ENCODE data around the gene PRAMEF11. TPM values are rescaled to one million over a fixed set of nuclear protein-coding genes. Genes with fewer than 3 reads are reported as not detected.
"Not testable (repeated sequence)": the region's sequence is repeated elsewhere in the genome, so short reads cannot be mapped to it uniquely, and the experiment has no call there.

PRAMEF11 gene
- total RNA-seq = not detected

GRCh38 chr1:12831310-12831709 is at the start of gene PRAMEF11:
PRAMEF11 (minus strand) TSS chr1:12831410; CDS start chr1:12828789, 2,621 bp downstream.
- DNase-seq (ENCODE audit: low spot score) = not testable (repeated sequence)

- DNase-seq (ENCODE audit: low spot score) = not testable (repeated sequence)
These were observed 47.2 kb upstream of the PRAMEF11 start for GRCh38 chr1:12878453-12878852.

GRCh38 chr1:12863131-12863880 is 32.1 kb upstream of the PRAMEF11 start:
- not testable (repeated sequence) for DNase-seq (ENCODE audit: low spot score)

DNA sequence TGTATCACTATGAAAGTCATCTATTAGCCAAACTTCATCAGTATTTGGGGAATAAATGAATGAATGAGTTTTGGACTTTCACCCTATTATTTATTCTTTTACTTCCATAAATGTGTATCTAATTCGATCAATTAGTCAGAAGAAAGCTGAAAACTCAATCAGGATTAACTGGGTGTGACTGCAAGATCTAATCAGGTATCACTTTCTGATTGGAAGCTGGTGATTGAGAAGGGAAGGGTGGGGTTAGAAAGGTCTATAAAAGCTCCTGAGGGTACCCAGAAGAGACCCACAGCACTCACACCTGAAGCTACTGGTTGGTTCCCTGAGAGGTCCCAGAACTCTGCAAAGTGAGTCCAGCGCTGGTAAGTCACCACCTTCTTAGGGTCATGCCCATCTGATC is 25.6 kb upstream of the PRAMEF11 start, which contains the start of gene PRAMEF2:
Gene PRAMEF2 (plus strand): TSS at position 301 of the 400 bp plus-strand sequence. CDS start 1,924 bp downstream, outside the sequence.
- DNase-seq (ENCODE audit: low spot score) = not testable (repeated sequence)

DNA sequence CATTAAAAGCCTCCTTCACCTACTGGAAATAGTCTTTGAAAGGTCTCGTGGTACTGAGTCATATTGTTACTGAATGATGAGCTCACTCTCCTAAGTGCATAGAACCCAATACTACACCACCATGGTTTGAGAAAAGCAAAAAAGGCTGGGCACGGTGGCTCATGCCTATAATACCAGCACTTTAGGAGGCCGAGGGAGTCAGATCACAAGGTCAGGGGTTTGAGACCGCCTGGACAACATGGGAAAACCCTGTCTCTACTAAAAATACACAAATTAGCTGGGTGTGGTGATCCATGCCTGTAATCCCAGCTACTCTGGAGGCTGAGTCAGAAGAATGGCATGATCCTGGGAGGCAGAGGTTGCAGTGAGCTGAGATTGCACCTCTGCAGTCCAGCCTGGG is 20.6 kb upstream of the PRAMEF11 start:
- DNase-seq (ENCODE audit: low spot score) = no peak

DNA sequence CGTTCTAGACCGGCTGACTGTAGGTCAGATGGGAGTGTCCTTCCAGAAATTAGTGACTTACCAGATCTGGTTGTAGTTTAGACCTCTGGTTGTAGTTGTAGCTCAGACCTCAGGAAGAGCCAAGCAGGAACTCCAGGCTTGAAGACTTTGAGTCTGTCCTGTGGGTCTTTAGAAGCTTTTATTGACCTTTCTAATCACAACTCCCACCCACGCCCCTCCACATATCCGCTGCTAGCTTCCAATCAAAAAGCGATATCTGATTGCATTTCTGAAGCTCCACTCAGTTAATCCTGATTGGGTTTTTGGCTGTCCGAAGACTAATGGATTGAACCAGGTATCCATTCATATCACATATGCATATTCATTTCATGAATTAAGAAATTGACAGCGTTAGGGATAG is 17.4 kb upstream of the PRAMEF11 start, which contains the start of gene HNRNPCL1:
Gene HNRNPCL1 (minus strand): TSS at position 101 of the 400 bp plus-strand sequence. CDS start 431 bp downstream, outside the sequence.
- not testable (repeated sequence) for DNase-seq (ENCODE audit: low spot score)

GRCh38 chr1:12833251-12833650 is 2.0 kb upstream of the PRAMEF11 start:
- DNase-seq (ENCODE audit: low spot score) = not testable (repeated sequence)

DNA sequence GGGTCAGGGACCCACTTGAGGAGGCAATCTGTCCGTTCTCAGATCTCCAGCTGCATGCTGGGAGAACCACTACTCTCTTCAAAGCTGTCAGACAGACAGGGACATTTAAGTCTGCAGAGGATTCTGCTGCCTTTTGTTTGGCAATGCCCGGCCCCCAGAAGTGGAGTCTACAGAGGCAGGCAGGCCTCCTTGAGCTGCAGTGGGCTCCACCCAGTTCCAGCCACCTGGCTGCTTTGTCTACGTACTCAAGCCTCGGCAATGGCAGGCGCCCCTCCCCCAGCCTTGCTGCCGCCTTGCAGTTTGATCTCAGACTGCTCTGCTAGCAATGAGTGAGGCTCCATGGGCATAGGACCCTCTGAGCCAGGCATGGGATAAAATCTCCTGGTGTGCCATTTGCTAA is 12.1 kb downstream of the PRAMEF11 start:
- not testable (repeated sequence) for DNase-seq (ENCODE audit: low spot score)

- no peak for DNase-seq (ENCODE audit: low spot score)
These were observed 19.8 kb downstream of the PRAMEF11 start for GRCh38 chr1:12811409-12811784.

DNA sequence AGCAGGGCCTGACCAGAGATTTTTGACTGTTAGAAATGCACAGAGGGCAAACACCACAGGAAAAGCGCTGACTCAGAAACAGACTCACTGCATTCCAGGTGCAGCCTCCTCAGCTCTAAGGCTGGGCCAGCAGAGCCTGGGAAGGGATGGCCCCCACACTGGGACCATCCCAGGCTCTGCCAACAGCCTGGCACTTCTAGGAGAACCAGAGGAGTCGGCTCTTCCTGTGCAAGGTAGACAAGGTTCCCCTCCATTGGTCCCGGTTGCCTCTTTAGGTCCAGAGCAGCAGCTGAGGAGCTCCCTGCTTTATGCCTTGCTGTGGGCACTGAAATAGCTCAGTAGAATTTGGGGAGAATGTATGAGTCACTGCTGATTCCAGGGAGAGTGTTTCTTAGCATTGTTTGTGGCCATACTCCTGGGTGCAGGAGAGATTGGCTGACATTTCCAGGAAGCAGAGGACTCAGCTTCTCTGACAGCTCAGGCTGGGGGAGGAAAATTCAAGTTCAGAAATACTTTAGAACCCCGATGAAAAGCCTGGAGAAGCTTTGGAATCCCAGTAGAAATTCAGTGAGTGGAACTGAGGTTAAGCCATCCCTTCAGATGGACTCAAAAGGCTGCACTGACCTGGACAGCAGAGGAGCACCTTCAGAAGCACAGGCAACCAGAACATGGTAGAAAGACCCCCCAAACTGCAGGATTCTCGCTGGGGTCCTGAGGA is 20.4 kb downstream of the PRAMEF11 start:
- no peak for DNase-seq (ENCODE audit: low spot score)

DNA sequence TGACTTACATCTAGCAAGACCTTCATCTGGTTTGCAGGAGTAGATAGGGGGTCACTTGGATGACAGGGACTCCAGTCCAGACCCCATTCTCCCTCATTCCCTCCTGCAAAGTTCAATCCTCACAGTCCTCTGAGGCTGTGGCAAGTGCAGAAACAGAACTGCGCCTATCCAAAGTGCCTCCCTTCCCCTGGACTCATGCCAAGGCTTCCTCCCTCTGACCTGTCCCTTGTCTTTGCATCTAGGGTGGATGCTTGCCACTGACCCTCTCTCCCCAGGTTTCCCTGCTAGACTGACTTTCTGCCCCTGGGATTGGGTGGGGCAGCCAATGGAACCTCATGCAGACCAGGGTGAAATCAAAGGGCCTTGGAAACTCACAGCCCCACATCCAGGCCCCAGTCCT is 21.3 kb downstream of the PRAMEF11 start:
- DNase-seq (ENCODE audit: low spot score) = no peak

DNA sequence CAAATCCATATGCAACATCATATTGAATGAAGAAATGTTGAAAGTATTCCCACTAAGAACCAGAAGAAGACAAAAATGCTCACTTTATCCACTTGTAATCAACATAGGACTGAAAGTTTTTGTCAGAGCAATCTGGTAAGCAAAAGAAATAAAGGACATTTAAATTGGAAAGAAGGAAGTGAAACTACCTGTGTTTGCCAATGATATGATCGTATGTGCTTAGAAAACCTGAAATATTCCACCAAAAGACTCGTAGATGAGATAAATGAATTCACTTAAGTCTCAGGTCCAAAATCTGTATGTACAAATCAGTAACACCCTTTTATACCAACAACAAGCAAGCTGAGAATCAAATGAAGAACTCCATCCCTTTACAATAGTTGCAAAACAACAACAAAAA is 31.5 kb downstream of the PRAMEF11 start:
- no peak for DNase-seq (ENCODE audit: low spot score)

- no peak for DNase-seq (ENCODE audit: low spot score)
These were observed 32.3 kb downstream of the PRAMEF11 start for GRCh38 chr1:12798911-12799310.

GRCh38 chr1:12791097-12791496 is 40.1 kb downstream of the PRAMEF11 start, which contains the start of gene PRAMEF1:
PRAMEF1 (plus strand) TSS chr1:12791397; CDS start chr1:12793228, 1,831 bp downstream.
- not testable (repeated sequence) for DNase-seq (ENCODE audit: low spot score)

- not testable (repeated sequence) for DNase-seq (ENCODE audit: low spot score)
These were observed 46.5 kb downstream of the PRAMEF11 start for GRCh38 chr1:12784729-12785128.

- not testable (repeated sequence) for DNase-seq (ENCODE audit: low spot score)
These were observed 47.4 kb downstream of the PRAMEF11 start for GRCh38 chr1:12783783-12784182.

- not testable (repeated sequence) for DNase-seq (ENCODE audit: low spot score)
These were observed 49.7 kb downstream of the PRAMEF11 start for GRCh38 chr1:12781488-12781887.

DNA sequence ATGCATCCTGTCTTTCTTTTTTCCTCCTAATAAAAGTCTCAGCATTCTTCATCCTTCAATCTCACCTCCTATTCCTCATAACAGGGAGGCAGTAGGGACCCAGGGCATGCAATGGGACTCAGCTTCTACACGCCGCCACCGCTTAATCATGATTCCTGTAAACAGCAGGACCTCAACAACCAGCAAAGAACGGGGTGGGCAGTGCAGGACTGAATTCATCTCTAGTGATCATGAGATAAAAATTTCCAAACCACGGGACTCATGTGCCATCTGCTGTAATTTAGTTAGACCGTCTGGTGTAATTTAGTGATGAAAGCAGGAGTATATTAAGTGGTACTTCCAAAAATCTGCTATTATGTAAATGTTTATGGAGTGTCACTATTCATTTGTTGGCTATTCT is 52.3 kb downstream of the PRAMEF11 start:
- DNase-seq (ENCODE audit: low spot score) = no peak

GRCh38 chr1:12778061-12778460 is 53.1 kb downstream of the PRAMEF11 start:
- DNase-seq (ENCODE audit: low spot score) = no peak

GRCh38 chr1:12776801-12777557 is 54.2 kb downstream of the PRAMEF11 start:
- no peak for DNase-seq (ENCODE audit: low spot score)

DNA sequence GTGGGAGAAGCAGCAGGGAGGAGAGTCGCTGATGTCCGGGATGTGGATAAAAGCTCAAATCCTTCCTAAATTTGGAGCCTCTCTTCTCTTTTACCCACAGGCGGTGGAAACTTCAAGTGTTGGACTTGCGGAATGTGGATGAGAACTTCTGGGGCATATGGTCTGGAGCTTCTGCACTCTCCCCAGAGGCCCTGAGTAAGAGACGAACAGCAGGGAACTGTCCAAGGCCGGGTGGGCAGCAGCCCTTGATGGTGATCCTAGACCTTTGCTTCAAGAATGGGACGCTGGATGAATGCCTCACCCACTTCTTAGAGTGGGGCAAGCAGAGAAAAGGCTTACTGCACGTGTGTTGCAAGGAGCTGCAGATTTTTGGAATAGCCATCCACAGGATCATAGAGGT is 55.8 kb downstream of the PRAMEF11 start:
- no peak for DNase-seq (ENCODE audit: low spot score)

DNA sequence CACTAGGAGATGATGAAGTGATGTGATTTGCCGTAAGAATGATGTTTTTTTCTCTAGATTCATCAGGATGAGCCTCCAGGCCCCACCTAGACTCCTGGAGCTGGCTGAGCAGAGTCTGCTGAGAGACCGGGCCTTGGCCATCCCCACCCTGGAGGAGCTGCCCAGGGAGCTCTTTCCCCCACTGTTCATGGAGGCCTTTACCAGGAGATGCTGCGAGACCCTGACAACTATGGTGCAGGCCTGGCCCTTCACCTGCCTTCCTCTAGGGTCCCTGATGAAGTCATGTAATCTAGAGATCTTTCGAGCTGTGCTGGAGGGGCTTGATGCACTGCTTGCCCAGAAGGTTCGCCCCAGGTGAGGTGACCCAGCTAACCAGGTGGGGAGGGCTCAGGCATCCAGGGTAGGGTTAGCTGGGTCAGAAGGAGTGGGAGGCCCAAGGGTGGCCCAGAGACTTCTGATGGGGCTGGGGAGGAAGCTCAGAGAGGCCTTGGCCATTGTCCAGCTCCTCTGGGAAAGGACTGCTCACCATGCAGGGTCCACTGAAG is 56.3 kb downstream of the PRAMEF11 start:
- no peak for DNase-seq (ENCODE audit: low spot score)

Data from ureter (tissue), 1 donor.